A549 (cell line): Measurements from ENCODE around the gene CEBPG. TPM values are rescaled to one million over a fixed set of nuclear protein-coding genes. Genes with fewer than 3 reads are reported as not detected.
A peak's percentile ranks its signal among the peaks of the same experiment; 100 is the strongest.

Source experiments
- ATAC-seq, 2 experiments: fragments of 200-7000 bp in 1 of 2; fragments of >200 bp in 1 of 2; cut with Nextera tagmentation in 1 of 2; cut with Tn5 transposase in 1 of 2; 3 replicates each; pipeline versions ENCODE4 v1.8.0 to v1.9.1; 2018 to 2020; ENCODE audit warnings: mild to moderate bottlenecking in 1 of 2, moderate library complexity in 1 of 2
- CTCF ChIA-PET: fragments of 300-600 bp; sonication (Branson Sonifier 250); formaldehyde crosslinking; extraction: SDS; loops from one replicate; lab custom pipeline; 2021; ENCODE audit warnings: antibody characterized with exemption, inconsistent platforms; lab: Yijun Ruan, JAX
- POLR2A ChIA-PET: fragments of 350-600 bp; formaldehyde crosslinking; extraction: SDS; loops from one replicate; lab custom pipeline; 2021; ENCODE audit warnings: antibody characterized with exemption, inconsistent platforms; lab: Yijun Ruan, JAX
- DNase-seq, 2 experiments: peaks; one replicate each; pipeline versions ENCODE4 v3.0.0 to v3.0.0-alpha.2; 2011 to 2016; ENCODE audit warnings: low read depth in 1 of 2, low spot score in 1 of 2
- FAIRE-seq: peaks from 2 replicates; lab custom pipeline; 2011; peaks lifted over from hg19 to GRCh38; lab: Jason Lieb, UNC
- H3K27ac ChIP-seq, 2 experiments: fragments of >200 bp; sonication (Bioruptor Twin); formaldehyde crosslinking; 3 replicates each; pipeline ENCODE4 v1.5.1; 2016 to 2017
- H3K4me1 ChIP-seq: fragments of >200 bp; sonication (Bioruptor Twin); formaldehyde crosslinking; 3 replicates; pipeline ENCODE4 v1.6.1; 2016
- H3K4me2 ChIP-seq: fragments of >200 bp; sonication (Bioruptor Twin); formaldehyde crosslinking; 3 replicates; pipeline ENCODE4 v1.6.1; 2016
- H3K4me3 ChIP-seq: fragments of >200 bp; sonication (Bioruptor Twin); formaldehyde crosslinking; 3 replicates; pipeline ENCODE4 v1.5.1; 2016
- H3K9me3 ChIP-seq: fragments of >200 bp; sonication (Bioruptor Twin); formaldehyde crosslinking; 3 replicates; pipeline ENCODE4 v1.6.1; 2016
- CBX2 ChIP-seq: fragments of 200-600 bp; sonication (generic); IDR thresholded peaks from 2 replicates; pipeline ENCODE4 v1.6.1; 2016; ENCODE audit warnings: low read depth, mild to moderate bottlenecking, borderline replicate concordance
- CHD4 ChIP-seq: fragments of 200-600 bp; sonication (generic); IDR thresholded peaks from 2 replicates; pipeline ENCODE4 v1.6.1; 2016; ENCODE audit warnings: antibody characterized with exemption, mild to moderate bottlenecking, borderline replicate concordance
- EHF ChIP-seq: fragments of 250-450 bp; sonication (Bioruptor Pico); IDR thresholded peaks from 2 replicates; pipeline ENCODE4 v1.5.0; 2020; ENCODE audit warnings: mild to moderate bottlenecking
- ELK1 ChIP-seq: fragments of 150-350 bp; IDR thresholded peaks from 2 replicates; pipeline ENCODE4 v1.6.1; 2014; ENCODE audit warnings: low read depth, mild to moderate bottlenecking, low read length
- EP300 ChIP-seq, 2 experiments: fragments of >200 bp; sonication (Bioruptor Twin); formaldehyde crosslinking; IDR thresholded peaks; 2 replicates in 1 of 2; 3 replicates in 1 of 2; pipeline ENCODE4 v1.6.1; 2016 to 2017
- GATA3 ChIP-seq: IDR thresholded peaks from 2 replicates; pipeline ENCODE4 v1.6.1; 2012; ENCODE audit warnings: borderline replicate concordance
- HEYL ChIP-seq: fragments of 250-450 bp; sonication (Bioruptor Pico); IDR thresholded peaks from 2 replicates; pipeline ENCODE4 v1.8.0; 2021; ENCODE audit warnings: mild to moderate bottlenecking, moderate library complexity
- JUN ChIP-seq, 2 experiments: fragments of >200 bp; sonication (Bioruptor Twin); formaldehyde crosslinking; IDR thresholded peaks; 2 replicates in 1 of 2; 3 replicates in 1 of 2; pipeline ENCODE4 v1.6.1; 2016 to 2017
- POLR2A ChIP-seq: IDR thresholded peaks from 2 replicates; pipeline ENCODE4 v1.6.1; 2012; ENCODE audit warnings: mild to moderate bottlenecking, low read length
- POLR2AphosphoS2 ChIP-seq: conservative IDR thresholded peaks from 2 replicates; pipeline ENCODE4 v1.6.1; 2012; ENCODE audit warnings: low read length, improper control_type of control experiment, inconsistent platforms
- RNF2 ChIP-seq: fragments of 200-600 bp; sonication (generic); IDR thresholded peaks from 2 replicates; pipeline ENCODE4 v1.6.1; 2016; ENCODE audit warnings: low read depth, mild to moderate bottlenecking, antibody characterized with exemption, moderate library complexity, borderline replicate concordance
- SMC3 ChIP-seq: fragments of >200 bp; sonication (Bioruptor Twin); formaldehyde crosslinking; IDR thresholded peaks from 3 replicates; pipeline ENCODE4 v1.6.1; 2018; ENCODE audit warnings: inconsistent platforms
- SREBF2 ChIP-seq: fragments of 450-650 bp; IDR thresholded peaks from 2 replicates; pipeline ENCODE4 v1.6.1; 2014; ENCODE audit warnings: mild to moderate bottlenecking, moderate library complexity
- ZC3H11A ChIP-seq: fragments of 450-650 bp; IDR thresholded peaks from 2 replicates; pipeline ENCODE4 v1.6.1; 2014; ENCODE audit warnings: antibody characterized with exemption, mild to moderate bottlenecking
- WGBS: methylation state at CpG from one replicate; pipeline ENCODE4 v1.1.6; 2017; ENCODE audit errors: missing lambda C conversion rate; 5-methylcytosine and 5-hydroxymethylcytosine counted together
- polyA plus RNA-seq, 4 experiments: library from polyadenylated mRNA; depleted of rRNA in 3 of 4; stranded (reverse); fragments of >200 nt; fragmentation: RNase III in 1 of 4; extraction: RNeasy Plus Mini Kit Qiagen cat#74134 plus additional on column Dnase treatment in 1 of 4; gene quantifications; 2 replicates in 3 of 4; 3 replicates in 1 of 4; pipeline ENCODE4 v1.2.3, GENCODE V29; 2011 to 2017
- TF ChIP-seq, protein P1 (sequence below): fragments of 450-650 bp; IDR thresholded peaks from 2 replicates; pipeline ENCODE4 v1.6.1; 2014; ENCODE audit warnings: antibody characterized with exemption
- TF ChIP-seq, protein P2 (sequence below): IDR thresholded peaks from 2 replicates; pipeline ENCODE4 v1.6.1; 2012
- TF ChIP-seq, protein P3 (sequence below): IDR thresholded peaks from 2 replicates; pipeline ENCODE4 v1.6.1; 2012; ENCODE audit warnings: low read depth, borderline replicate concordance
- TF ChIP-seq, protein P4 (sequence below): fragments of >200 bp; sonication (Bioruptor Twin); formaldehyde crosslinking; IDR thresholded peaks from 2 replicates; pipeline ENCODE4 v1.6.1; 2016

The CEBPG gene
- polyA plus RNA-seq, 2 of the 4 experiments (the other 2 are of a cell fraction) = 34.3 to 138 TPM

GRCh38 chr19:33384983-33385382, 11.5 kb downstream of the CEBPG start (continued):
- TF ChIP-seq EHF (CRISPR knock-in tag) = no peak
- no peak for TF ChIP-seq ELK1
- TF ChIP-seq, protein P1, sequence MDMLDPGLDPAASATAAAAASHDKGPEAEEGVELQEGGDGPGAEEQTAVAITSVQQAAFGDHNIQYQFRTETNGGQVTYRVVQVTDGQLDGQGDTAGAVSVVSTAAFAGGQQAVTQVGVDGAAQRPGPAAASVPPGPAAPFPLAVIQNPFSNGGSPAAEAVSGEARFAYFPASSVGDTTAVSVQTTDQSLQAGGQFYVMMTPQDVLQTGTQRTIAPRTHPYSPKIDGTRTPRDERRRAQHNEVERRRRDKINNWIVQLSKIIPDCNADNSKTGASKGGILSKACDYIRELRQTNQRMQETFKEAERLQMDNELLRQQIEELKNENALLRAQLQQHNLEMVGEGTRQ = no peak
- TF ChIP-seq RNF2 = no peak

GRCh38 chr19:33385956-33386355, 12.4 kb downstream of the CEBPG start:
- Histone ChIP-seq H3K27ac (no peak overlapping the region), H3K4me2 (no peak overlapping the region), H3K4me1 (peaks cover 7% of the 10 kb centered on the region; the same call in 2 of the 3 replicates), H3K4me3 (no peak overlapping the region), H3K9me3 (no peaks in the 10 kb centered on the region)
- FAIRE-seq = peak; percentile 28
- 89% methylated on average over 6 of the region's 6 CpGs for WGBS
- DNase-seq = no peak
- POLR2A ChIA-PET = interaction anchor here (1.6 to 2.5 kb wide), 3 partner anchors 9 to 83 kb away, joined by 5 to 12 read pairs (median 9); partner anchors contain the start of genes CEBPA and CEBPG
- TF ChIP-seq, protein P2, sequence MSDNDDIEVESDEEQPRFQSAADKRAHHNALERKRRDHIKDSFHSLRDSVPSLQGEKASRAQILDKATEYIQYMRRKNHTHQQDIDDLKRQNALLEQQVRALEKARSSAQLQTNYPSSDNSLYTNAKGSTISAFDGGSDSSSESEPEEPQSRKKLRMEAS = no peak
- TF ChIP-seq JUN (IDR thresholded peaks at IDR 0.05) (no peak), POLR2AphosphoS2 (no peak), CHD4 (no peak), EP300 (IDR thresholded peaks at IDR 0.05) (no peak), SREBF2 (no peak), HEYL (CRISPR knock-in tag) (no peak), SMC3 (no peak), POLR2A (no peak), ZC3H11A (no peak)
- TF ChIP-seq, protein P3, sequence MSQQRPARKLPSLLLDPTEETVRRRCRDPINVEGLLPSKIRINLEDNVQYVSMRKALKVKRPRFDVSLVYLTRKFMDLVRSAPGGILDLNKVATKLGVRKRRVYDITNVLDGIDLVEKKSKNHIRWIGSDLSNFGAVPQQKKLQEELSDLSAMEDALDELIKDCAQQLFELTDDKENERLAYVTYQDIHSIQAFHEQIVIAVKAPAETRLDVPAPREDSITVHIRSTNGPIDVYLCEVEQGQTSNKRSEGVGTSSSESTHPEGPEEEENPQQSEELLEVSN = no peak
- TF ChIP-seq, protein P4, sequence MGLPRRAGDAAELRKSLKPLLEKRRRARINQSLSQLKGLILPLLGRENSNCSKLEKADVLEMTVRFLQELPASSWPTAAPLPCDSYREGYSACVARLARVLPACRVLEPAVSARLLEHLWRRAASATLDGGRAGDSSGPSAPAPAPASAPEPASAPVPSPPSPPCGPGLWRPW = no peak
- CTCF ChIA-PET = interaction anchor here (0.5 to 36.3 kb wide), 11 partner anchors 10 to 411 kb away, joined by 3 to 881 read pairs (median 7); partner anchors contain the start of genes CEBPA, CEBPG and KCTD15
- no peak for ATAC-seq

DNA sequence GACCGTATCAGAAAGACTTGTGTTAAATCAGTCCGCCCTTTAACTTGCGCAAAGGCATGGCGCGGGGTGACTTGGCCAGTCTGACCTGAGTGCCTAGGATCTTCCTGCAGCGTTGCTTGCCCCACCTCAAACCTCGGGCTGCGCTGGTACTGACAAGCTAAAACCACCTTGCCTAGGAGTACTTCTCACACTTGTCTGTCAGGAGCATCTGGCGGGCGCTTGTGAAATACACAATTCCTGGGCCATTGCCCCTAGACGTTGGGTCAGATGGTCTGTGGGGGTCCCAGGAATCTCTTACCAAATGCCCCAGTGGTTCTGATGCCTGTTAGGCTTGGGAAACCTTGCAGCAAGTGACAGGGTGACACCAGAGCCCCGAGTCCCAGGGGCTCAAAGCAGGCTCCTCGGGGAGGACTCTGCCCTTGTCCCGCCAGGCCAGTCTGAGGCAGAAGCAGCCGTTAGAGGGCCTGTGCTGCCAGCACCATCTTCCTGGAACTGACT, 12.9 kb downstream of the CEBPG start:
- ChIA-PET CTCF (interaction anchor here (0.5 to 36.3 kb wide), 10 partner anchors 8 to 410 kb away, joined by 3 to 881 read pairs (median 14); partner anchors contain the start of genes CEBPA, CEBPG and KCTD15), POLR2A (interaction anchor here (0.5 to 2.5 kb wide), 4 partner anchors 9 to 84 kb away, joined by 4 to 12 read pairs (median 7); partner anchors contain the start of genes CEBPA and CEBPG)
- ATAC-seq = no peak

More for the DNA sequence above, 12.9 kb downstream of the CEBPG start:
- FAIRE-seq = no peak
- H3K27ac ChIP-seq = no peak overlapping the region
- DNase-seq = no peak
- peaks cover 7% of the 10 kb centered on the region; the same call in 2 of the 3 replicates for H3K4me1 ChIP-seq
- no peaks in the 10 kb centered on the region for H3K9me3 ChIP-seq
- no peak overlapping the region for H3K4me3 ChIP-seq
- TF ChIP-seq GATA3 (no peak), JUN (IDR thresholded peaks at IDR 0.05) (0 out of 5 replicates have a peak, but pooled peaks of 1 of the 2 experiments have one; percentile 6), CBX2 (no peak)
- WGBS = 88% methylated on average over 15 of the region's 15 CpGs
- no peak overlapping the region for H3K4me2 ChIP-seq
